ENCODE data around the gene GCH1.

Gene GCH1

GRCh38 chr14:54853339-54853738 is 49.3 kb downstream of the GCH1 start:
- TF ChIP-seq GATA2 (IDR thresholded peaks at IDR 0.05; ENCODE audit: low read depth, low read length): no peak
- TF ChIP-seq GATA3 (IDR thresholded peaks at IDR 0.05; ENCODE audit: low read depth, low read length): no peak

GRCh38 chr14:54852215-54852614 is 50.4 kb downstream of the GCH1 start:
- TF ChIP-seq GATA2 (IDR thresholded peaks at IDR 0.05; ENCODE audit: low read depth, low read length) (no peak), GATA3 (IDR thresholded peaks at IDR 0.05; ENCODE audit: low read depth, low read length) (no peak)

GRCh38 chr14:54848910-54849309 is 53.7 kb downstream of the GCH1 start:
- no peak for TF ChIP-seq GATA3 (IDR thresholded peaks at IDR 0.05; ENCODE audit: low read depth, low read length)
- no peak for TF ChIP-seq GATA2 (IDR thresholded peaks at IDR 0.05; ENCODE audit: low read depth, low read length)

- no peak for TF ChIP-seq GATA2 (IDR thresholded peaks at IDR 0.05; ENCODE audit: low read depth, low read length)
- TF ChIP-seq GATA3 (IDR thresholded peaks at IDR 0.05; ENCODE audit: low read depth, low read length): no peak
Observed at GRCh38 chr14:54845641-54846040, 57.0 kb downstream of the GCH1 start.

GRCh38 chr14:54844479-54844878 is 58.1 kb downstream of the GCH1 start:
- TF ChIP-seq GATA3 (IDR thresholded peaks at IDR 0.05; ENCODE audit: low read depth, low read length): no peak
- no peak for TF ChIP-seq GATA2 (IDR thresholded peaks at IDR 0.05; ENCODE audit: low read depth, low read length)

- TF ChIP-seq GATA2 (IDR thresholded peaks at IDR 0.05; ENCODE audit: low read depth, low read length) (no peak), GATA3 (IDR thresholded peaks at IDR 0.05; ENCODE audit: low read depth, low read length) (no peak)
Observed at GRCh38 chr14:54840798-54841197, 61.8 kb downstream of the GCH1 start.

GRCh38 chr14:54840336-54840735 is 62.3 kb downstream of the GCH1 start:
- TF ChIP-seq GATA2 (IDR thresholded peaks at IDR 0.05; ENCODE audit: low read depth, low read length): no peak
- no peak for TF ChIP-seq GATA3 (IDR thresholded peaks at IDR 0.05; ENCODE audit: low read depth, low read length)

- TF ChIP-seq GATA2 (IDR thresholded peaks at IDR 0.05; ENCODE audit: low read depth, low read length) (no peak), GATA3 (IDR thresholded peaks at IDR 0.05; ENCODE audit: low read depth, low read length) (no peak)
Observed at GRCh38 chr14:54839701-54840119, 62.9 kb downstream of the GCH1 start.

- TF ChIP-seq GATA3 (IDR thresholded peaks at IDR 0.05; ENCODE audit: low read depth, low read length): no peak
- no peak for TF ChIP-seq GATA2 (IDR thresholded peaks at IDR 0.05; ENCODE audit: low read depth, low read length)
Observed at GRCh38 chr14:54838931-54839512, 63.6 kb downstream of the GCH1 start.

GRCh38 chr14:54837508-54838149 is 65.0 kb downstream of the GCH1 start:
- TF ChIP-seq GATA2 (IDR thresholded peaks at IDR 0.05; ENCODE audit: low read depth, low read length) (no peak), GATA3 (IDR thresholded peaks at IDR 0.05; ENCODE audit: low read depth, low read length) (no peak)

- TF ChIP-seq GATA2 (IDR thresholded peaks at IDR 0.05; ENCODE audit: low read depth, low read length) (peak; percentile 72), GATA3 (IDR thresholded peaks at IDR 0.05; ENCODE audit: low read depth, low read length) (0 out of 2 replicates have a peak, but pooled peaks have one; percentile 10)
Observed at GRCh38 chr14:54836231-54836630, 66.4 kb downstream of the GCH1 start.

GRCh38 chr14:54834727-54835126 is 67.9 kb downstream of the GCH1 start:
- TF ChIP-seq GATA3 (IDR thresholded peaks at IDR 0.05; ENCODE audit: low read depth, low read length) (no peak), GATA2 (IDR thresholded peaks at IDR 0.05; ENCODE audit: low read depth, low read length) (no peak)

GRCh38 chr14:54834081-54834480 is 68.5 kb downstream of the GCH1 start:
- TF ChIP-seq GATA3 (IDR thresholded peaks at IDR 0.05; ENCODE audit: low read depth, low read length) (no peak), GATA2 (IDR thresholded peaks at IDR 0.05; ENCODE audit: low read depth, low read length) (no peak)

GRCh38 chr14:54830650-54831049 is 72.0 kb downstream of the GCH1 start:
- TF ChIP-seq GATA3 (IDR thresholded peaks at IDR 0.05; ENCODE audit: low read depth, low read length) (no peak), GATA2 (IDR thresholded peaks at IDR 0.05; ENCODE audit: low read depth, low read length) (no peak)

GRCh38 chr14:54829486-54830224 is 73.0 kb downstream of the GCH1 start:
- no peak for TF ChIP-seq GATA2 (IDR thresholded peaks at IDR 0.05; ENCODE audit: low read depth, low read length)
